Measurements from ENCODE around the gene KLK14.

The KLK14 gene

DNA sequence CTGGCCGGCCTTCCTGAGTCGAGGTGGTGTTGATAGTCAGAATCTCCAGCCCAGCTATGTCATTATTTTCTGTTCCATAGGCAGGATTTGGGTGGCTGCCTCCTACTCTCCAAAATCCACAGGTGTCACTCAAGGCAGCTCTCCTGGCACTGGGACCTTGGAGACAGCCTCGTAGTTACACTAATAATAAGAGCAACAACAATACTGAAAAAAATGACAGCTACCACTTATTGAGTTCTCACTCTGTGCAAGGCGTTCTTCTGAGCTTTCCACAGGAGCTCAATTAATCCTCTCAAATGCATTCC is 35.7 kb downstream of the KLK14 start:
- Histone ChIP-seq H3K4me3 (replicated peaks; ENCODE audit: insufficient read depth, low read length) (no peak overlapping the region), H3K27ac (replicated peaks) (no peak overlapping the region), H3K27me3 (ENCODE audit: insufficient read depth, poor library complexity, severe bottlenecking) (peaks cover 6% of the 10 kb centered on the region)
- TF ChIP-seq, protein P1, sequence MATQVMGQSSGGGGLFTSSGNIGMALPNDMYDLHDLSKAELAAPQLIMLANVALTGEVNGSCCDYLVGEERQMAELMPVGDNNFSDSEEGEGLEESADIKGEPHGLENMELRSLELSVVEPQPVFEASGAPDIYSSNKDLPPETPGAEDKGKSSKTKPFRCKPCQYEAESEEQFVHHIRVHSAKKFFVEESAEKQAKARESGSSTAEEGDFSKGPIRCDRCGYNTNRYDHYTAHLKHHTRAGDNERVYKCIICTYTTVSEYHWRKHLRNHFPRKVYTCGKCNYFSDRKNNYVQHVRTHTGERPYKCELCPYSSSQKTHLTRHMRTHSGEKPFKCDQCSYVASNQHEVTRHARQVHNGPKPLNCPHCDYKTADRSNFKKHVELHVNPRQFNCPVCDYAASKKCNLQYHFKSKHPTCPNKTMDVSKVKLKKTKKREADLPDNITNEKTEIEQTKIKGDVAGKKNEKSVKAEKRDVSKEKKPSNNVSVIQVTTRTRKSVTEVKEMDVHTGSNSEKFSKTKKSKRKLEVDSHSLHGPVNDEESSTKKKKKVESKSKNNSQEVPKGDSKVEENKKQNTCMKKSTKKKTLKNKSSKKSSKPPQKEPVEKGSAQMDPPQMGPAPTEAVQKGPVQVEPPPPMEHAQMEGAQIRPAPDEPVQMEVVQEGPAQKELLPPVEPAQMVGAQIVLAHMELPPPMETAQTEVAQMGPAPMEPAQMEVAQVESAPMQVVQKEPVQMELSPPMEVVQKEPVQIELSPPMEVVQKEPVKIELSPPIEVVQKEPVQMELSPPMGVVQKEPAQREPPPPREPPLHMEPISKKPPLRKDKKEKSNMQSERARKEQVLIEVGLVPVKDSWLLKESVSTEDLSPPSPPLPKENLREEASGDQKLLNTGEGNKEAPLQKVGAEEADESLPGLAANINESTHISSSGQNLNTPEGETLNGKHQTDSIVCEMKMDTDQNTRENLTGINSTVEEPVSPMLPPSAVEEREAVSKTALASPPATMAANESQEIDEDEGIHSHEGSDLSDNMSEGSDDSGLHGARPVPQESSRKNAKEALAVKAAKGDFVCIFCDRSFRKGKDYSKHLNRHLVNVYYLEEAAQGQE (IDR thresholded peaks at IDR 0.05; ENCODE audit: insufficient replicate concordance, low read depth) = no peak
- TF ChIP-seq, protein P2, sequence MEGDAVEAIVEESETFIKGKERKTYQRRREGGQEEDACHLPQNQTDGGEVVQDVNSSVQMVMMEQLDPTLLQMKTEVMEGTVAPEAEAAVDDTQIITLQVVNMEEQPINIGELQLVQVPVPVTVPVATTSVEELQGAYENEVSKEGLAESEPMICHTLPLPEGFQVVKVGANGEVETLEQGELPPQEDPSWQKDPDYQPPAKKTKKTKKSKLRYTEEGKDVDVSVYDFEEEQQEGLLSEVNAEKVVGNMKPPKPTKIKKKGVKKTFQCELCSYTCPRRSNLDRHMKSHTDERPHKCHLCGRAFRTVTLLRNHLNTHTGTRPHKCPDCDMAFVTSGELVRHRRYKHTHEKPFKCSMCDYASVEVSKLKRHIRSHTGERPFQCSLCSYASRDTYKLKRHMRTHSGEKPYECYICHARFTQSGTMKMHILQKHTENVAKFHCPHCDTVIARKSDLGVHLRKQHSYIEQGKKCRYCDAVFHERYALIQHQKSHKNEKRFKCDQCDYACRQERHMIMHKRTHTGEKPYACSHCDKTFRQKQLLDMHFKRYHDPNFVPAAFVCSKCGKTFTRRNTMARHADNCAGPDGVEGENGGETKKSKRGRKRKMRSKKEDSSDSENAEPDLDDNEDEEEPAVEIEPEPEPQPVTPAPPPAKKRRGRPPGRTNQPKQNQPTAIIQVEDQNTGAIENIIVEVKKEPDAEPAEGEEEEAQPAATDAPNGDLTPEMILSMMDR (IDR thresholded peaks at IDR 0.05; ENCODE audit: insufficient read depth, low read length) = no peak
- no peak for TF ChIP-seq POLR2AphosphoS5 (IDR thresholded peaks at IDR 0.05; ENCODE audit: low read depth)
- no peak for TF ChIP-seq GABPA (IDR thresholded peaks at IDR 0.05; ENCODE audit: low read depth)
- TF ChIP-seq SPI1 (IDR thresholded peaks at IDR 0.05; ENCODE audit: borderline replicate concordance, low read depth) = no peak
- DNase-seq (ENCODE audit: low read depth in 1 of 2, low spot score in 1 of 2) = no peak

DNA sequence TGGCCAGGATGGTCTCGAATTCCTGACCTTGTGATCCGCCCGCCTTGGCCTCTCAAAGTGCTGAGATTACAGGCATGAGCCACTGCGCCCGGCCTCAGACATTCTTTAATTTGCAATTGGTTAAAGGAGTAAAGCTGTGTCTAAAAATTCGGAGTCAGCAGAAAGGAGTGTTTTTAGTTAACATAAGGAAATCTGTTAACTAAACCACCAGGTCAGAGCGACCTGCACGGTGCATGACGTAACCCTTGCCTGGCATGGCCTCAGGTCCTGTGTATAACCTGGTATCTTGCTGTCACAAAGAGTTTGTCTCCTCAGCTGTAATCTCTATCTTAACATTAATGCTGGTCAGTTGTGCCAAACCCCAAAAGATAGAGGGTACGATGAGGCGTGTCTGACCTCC is 38.4 kb downstream of the KLK14 start:
- no peak overlapping the region for H3K27ac ChIP-seq (replicated peaks)
- peaks cover 6% of the 10 kb centered on the region for H3K27me3 ChIP-seq (ENCODE audit: insufficient read depth, poor library complexity, severe bottlenecking)
- no peak overlapping the region for H3K4me3 ChIP-seq (replicated peaks; ENCODE audit: insufficient read depth, low read length)
- TF ChIP-seq SPI1 (IDR thresholded peaks at IDR 0.05; ENCODE audit: borderline replicate concordance, low read depth) (no peak), POLR2AphosphoS5 (IDR thresholded peaks at IDR 0.05; ENCODE audit: low read depth) (no peak), GABPA (IDR thresholded peaks at IDR 0.05; ENCODE audit: low read depth) (no peak)
- TF ChIP-seq, protein P2 (IDR thresholded peaks at IDR 0.05; ENCODE audit: insufficient read depth, low read length) = no peak
- TF ChIP-seq, protein P1 (IDR thresholded peaks at IDR 0.05; ENCODE audit: insufficient replicate concordance, low read depth) = no peak
- no peak for DNase-seq (ENCODE audit: low read depth in 1 of 2, low spot score in 1 of 2)

DNA sequence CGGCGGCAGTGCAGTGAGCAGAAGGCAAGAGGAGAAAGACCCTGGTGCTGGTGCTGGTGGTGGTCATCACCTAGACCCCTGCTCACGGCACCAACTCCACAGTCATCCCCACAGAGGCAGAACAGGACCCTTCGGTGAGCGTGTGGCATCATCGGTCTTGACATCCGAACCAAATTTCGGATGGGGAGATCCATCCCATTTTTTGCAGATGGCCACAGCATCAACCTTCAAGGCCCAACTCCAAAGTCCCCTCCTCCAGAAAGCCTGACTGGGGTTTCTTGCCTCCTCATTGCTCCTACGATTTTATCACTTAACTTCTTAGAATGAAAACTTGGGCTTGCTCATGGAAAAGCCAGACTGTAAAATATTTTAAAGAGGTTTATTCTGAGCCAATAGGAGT is 39.2 kb downstream of the KLK14 start:
- no peak overlapping the region for H3K4me3 ChIP-seq (replicated peaks; ENCODE audit: insufficient read depth, low read length)
- no peak for DNase-seq (ENCODE audit: low read depth in 1 of 2, low spot score in 1 of 2)
- H3K27ac ChIP-seq (replicated peaks) = no peak overlapping the region
- peaks cover 6% of the 10 kb centered on the region for H3K27me3 ChIP-seq (ENCODE audit: insufficient read depth, poor library complexity, severe bottlenecking)
- TF ChIP-seq, protein P1 (IDR thresholded peaks at IDR 0.05; ENCODE audit: insufficient replicate concordance, low read depth) = no peak
- TF ChIP-seq, protein P2 (IDR thresholded peaks at IDR 0.05; ENCODE audit: insufficient read depth, low read length) = no peak
- TF ChIP-seq POLR2AphosphoS5 (IDR thresholded peaks at IDR 0.05; ENCODE audit: low read depth) (no peak), SPI1 (IDR thresholded peaks at IDR 0.05; ENCODE audit: borderline replicate concordance, low read depth) (no peak), GABPA (IDR thresholded peaks at IDR 0.05; ENCODE audit: low read depth) (no peak)
